HG03060 (cell line): ENCODE measurements around the gene SYNJ2.

Experiments
- ATAC-seq: cut with Tn5 transposase; IDR thresholded peaks from one replicate; pipeline ENCODE4 v1.9.1; 2021; ENCODE audit warnings: low read depth, moderate number of reproducible peaks; ENCODE audit not compliant: unreplicated experiment

Gene SYNJ2

GRCh38 chr6:158023597-158023939 lies 41.9 kb downstream of the SYNJ2 start:
- ATAC-seq, result no peak

GRCh38 chr6:158024566-158025297 lies 43.1 kb downstream of the SYNJ2 start:
- no peak for ATAC-seq

GRCh38 chr6:158026054-158026900 lies 44.6 kb downstream of the SYNJ2 start:
- peak; percentile 42 for ATAC-seq

GRCh38 chr6:158026901-158027589 lies 45.4 kb downstream of the SYNJ2 start:
- ATAC-seq, result no peak

GRCh38 chr6:158027590-158028285 lies 46.1 kb downstream of the SYNJ2 start:
- no peak for ATAC-seq

GRCh38 chr6:158028421-158028820 lies 46.8 kb downstream of the SYNJ2 start:
- ATAC-seq, result no peak

GRCh38 chr6:158028876-158029275 lies 47.2 kb downstream of the SYNJ2 start:
- no peak for ATAC-seq

- ATAC-seq, result no peak
Observed at GRCh38 chr6:158029668-158030230, 48.1 kb downstream of the SYNJ2 start.

- no peak for ATAC-seq
Observed at GRCh38 chr6:158030380-158031300, 49.0 kb downstream of the SYNJ2 start.

GRCh38 chr6:158031381-158032353 lies 50.0 kb downstream of the SYNJ2 start:
- ATAC-seq, result no peak

GRCh38 chr6:158032354-158032733 lies 50.7 kb downstream of the SYNJ2 start:
- no peak for ATAC-seq

- ATAC-seq, result no peak
Observed at GRCh38 chr6:158033077-158033750, 51.6 kb downstream of the SYNJ2 start.

- no peak for ATAC-seq
Observed at GRCh38 chr6:158033751-158034702, 52.4 kb downstream of the SYNJ2 start.

- no peak for ATAC-seq
Observed at GRCh38 chr6:158036261-158036660, 54.6 kb downstream of the SYNJ2 start.

GRCh38 chr6:158037021-158037420 lies 55.4 kb downstream of the SYNJ2 start:
- ATAC-seq, result no peak

- no peak for ATAC-seq
Observed at GRCh38 chr6:158037771-158038170, 56.1 kb downstream of the SYNJ2 start.
